Smooth muscle cell (in vitro differentiated cells): ENCODE results near the gene GZMA. TPM values are rescaled to one million over a fixed set of nuclear protein-coding genes. Genes with fewer than 3 reads are reported as not detected.

Source experiments
- DNase-seq: peaks from one replicate; lab custom pipeline; 2025; ENCODE audit not compliant: unreplicated experiment; lab: John Stamatoyannopoulos, UW
- H2AFZ ChIP-seq: fragments of 200-600 bp; sonication (generic); 2 replicates; pipeline ENCODE4 v1.6.0; 2016; ENCODE audit warnings: antibody characterized with exemption, low read depth, mild to moderate bottlenecking
- H3F3A ChIP-seq: fragments of 200-600 bp; sonication (generic); 2 replicates; pipeline ENCODE4 v1.6.0; 2017; ENCODE audit warnings: antibody characterized with exemption, low read depth
- H3K27ac ChIP-seq: fragments of 200-600 bp; sonication (generic); 2 replicates; pipeline ENCODE4 v1.5.1; 2016; ENCODE audit warnings: low read depth, mild to moderate bottlenecking
- H3K27me3 ChIP-seq: fragments of 200-600 bp; sonication (generic); 2 replicates; pipeline ENCODE4 v1.6.1; 2016; ENCODE audit warnings: low read depth, mild to moderate bottlenecking
- H3K36me3 ChIP-seq: fragments of 200-600 bp; sonication (generic); 2 replicates; pipeline ENCODE4 v1.5.1; 2016; ENCODE audit warnings: low read depth
- H3K4me1 ChIP-seq: fragments of 200-600 bp; sonication (generic); 2 replicates; pipeline ENCODE4 v1.5.1; 2016; ENCODE audit warnings: low read depth
- H3K4me2 ChIP-seq: fragments of 200-600 bp; sonication (generic); 2 replicates; pipeline ENCODE4 v1.6.0; 2016; ENCODE audit warnings: mild to moderate bottlenecking
- H3K4me3 ChIP-seq: fragments of 200-600 bp; sonication (generic); 2 replicates; pipeline ENCODE4 v1.5.1; 2016; ENCODE audit warnings: mild to moderate bottlenecking
- H3K79me2 ChIP-seq: fragments of 200-600 bp; sonication (generic); 2 replicates; pipeline ENCODE4 v1.6.0; 2016; ENCODE audit warnings: low read depth, mild to moderate bottlenecking
- H3K9ac ChIP-seq: fragments of 200-600 bp; sonication (generic); 2 replicates; pipeline ENCODE4 v1.6.0; 2016; ENCODE audit warnings: low read depth
- H3K9me3 ChIP-seq: fragments of 200-600 bp; sonication (generic); replicated peaks from 2 replicates; pipeline ENCODE4 v1.5.1; 2016; ENCODE audit warnings: low read depth
- H4K20me1 ChIP-seq: fragments of 200-600 bp; sonication (generic); 2 replicates; pipeline ENCODE4 v1.6.0; 2016; ENCODE audit warnings: low read depth
- WGBS: methylation state at CpG from one replicate; pipeline ENCODE4 v1.1.7; 2016; ENCODE audit warnings: low lambda C conversion rate; 5-methylcytosine and 5-hydroxymethylcytosine counted together
- polyA plus RNA-seq: library from polyadenylated mRNA; unstranded; fragments of >200 nt; fragmentation: Nextera tagmentation; extraction: Ambion mirVana; gene quantifications from 2 replicates; pipeline ENCODE4 v1.2.1, GENCODE V29; 2016
- total RNA-seq: library from RNA; depleted of rRNA; stranded (reverse); fragments of >200 nt; gene quantifications from 2 replicates; pipeline ENCODE4 v1.2.3, GENCODE V29; 2014
- TF ChIP-seq, protein P1 (sequence below): fragments of 200-600 bp; sonication (generic); IDR thresholded peaks from 2 replicates; pipeline ENCODE4 v1.5.1; 2017; ENCODE audit warnings: borderline replicate concordance, mild to moderate bottlenecking, antibody characterized with exemption; ENCODE audit not compliant: insufficient read depth, poor library complexity, severe bottlenecking

GZMA gene
- total and polyA plus RNA-seq, 2 experiments from 2014 or later, result 0.42 TPM; not detected in 1

DNA sequence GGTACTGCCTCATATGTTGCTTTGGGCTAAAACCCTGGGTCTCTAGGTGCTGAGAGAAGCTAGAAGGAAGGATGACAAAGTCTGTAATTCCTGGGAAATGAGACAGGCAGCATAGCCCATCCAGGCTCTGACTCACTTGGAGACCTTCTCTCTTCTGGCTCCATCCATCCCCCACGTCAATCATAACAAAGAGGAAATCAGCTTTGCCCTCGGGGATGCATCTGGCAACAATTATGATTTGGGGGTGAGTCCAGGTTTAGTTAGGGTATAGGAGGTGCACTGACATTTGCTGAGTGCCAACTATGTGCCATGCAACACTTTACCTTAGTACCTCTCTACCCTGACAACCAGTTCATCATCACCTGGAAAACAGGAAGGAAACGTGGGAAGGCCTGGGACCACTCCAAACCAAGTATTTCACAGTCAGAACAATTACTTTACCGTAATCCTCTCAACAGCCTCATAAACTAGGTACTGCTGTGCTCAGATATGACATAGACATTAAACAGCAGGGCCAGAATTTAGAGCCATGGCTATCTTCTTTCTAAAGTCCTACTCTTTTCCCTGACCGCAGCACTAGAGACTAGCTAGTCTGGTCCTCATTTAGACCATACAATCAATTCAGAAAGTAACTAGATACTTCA is 39.1 kb upstream of the GZMA start:
- no peaks in the 10 kb centered on the region for H3K36me3 ChIP-seq
- no peak overlapping the region for H3K4me2 ChIP-seq
- no peaks in the 10 kb centered on the region for H3K4me1 ChIP-seq
- H3F3A ChIP-seq, result no peaks in the 10 kb centered on the region
- H3K9ac ChIP-seq, result no peak overlapping the region
- WGBS, result 64% methylated on average over 5 of the region's 5 CpGs
- TF ChIP-seq, protein P1, sequence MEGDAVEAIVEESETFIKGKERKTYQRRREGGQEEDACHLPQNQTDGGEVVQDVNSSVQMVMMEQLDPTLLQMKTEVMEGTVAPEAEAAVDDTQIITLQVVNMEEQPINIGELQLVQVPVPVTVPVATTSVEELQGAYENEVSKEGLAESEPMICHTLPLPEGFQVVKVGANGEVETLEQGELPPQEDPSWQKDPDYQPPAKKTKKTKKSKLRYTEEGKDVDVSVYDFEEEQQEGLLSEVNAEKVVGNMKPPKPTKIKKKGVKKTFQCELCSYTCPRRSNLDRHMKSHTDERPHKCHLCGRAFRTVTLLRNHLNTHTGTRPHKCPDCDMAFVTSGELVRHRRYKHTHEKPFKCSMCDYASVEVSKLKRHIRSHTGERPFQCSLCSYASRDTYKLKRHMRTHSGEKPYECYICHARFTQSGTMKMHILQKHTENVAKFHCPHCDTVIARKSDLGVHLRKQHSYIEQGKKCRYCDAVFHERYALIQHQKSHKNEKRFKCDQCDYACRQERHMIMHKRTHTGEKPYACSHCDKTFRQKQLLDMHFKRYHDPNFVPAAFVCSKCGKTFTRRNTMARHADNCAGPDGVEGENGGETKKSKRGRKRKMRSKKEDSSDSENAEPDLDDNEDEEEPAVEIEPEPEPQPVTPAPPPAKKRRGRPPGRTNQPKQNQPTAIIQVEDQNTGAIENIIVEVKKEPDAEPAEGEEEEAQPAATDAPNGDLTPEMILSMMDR, result no peak
- no peaks in the 10 kb centered on the region for H3K9me3 ChIP-seq
- no peaks in the 10 kb centered on the region for H3K79me2 ChIP-seq
- no peak for DNase-seq
- no peaks in the 10 kb centered on the region for H4K20me1 ChIP-seq
- no peak overlapping the region for H3K4me3 ChIP-seq
- no peak overlapping the region for H2AFZ ChIP-seq
- no peak overlapping the region for H3K27ac ChIP-seq
- no peaks in the 10 kb centered on the region for H3K27me3 ChIP-seq

DNA sequence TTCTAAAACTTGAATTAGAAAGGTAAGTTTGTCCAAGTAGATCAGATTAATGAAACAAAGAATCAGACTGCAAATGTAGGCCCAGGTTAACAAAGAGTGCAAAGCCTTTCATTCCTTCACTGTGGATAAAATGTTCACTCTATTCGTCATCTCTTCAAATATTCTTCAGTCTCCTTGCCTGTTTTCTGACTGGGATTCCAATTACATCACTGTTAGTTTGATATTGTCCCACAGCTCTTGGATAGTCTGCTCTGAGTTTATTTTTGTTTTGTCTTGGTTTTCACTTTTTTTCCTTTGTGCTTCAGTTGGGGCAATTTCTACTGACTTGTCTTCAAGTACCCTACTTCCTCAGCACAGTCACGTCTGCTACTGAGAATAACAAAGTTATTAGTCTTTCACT is 38.5 kb upstream of the GZMA start:
- Histone ChIP-seq H3K4me3 (no peak overlapping the region), H3K9me3 (no peaks in the 10 kb centered on the region), H3K79me2 (no peaks in the 10 kb centered on the region), H3F3A (no peaks in the 10 kb centered on the region), H3K4me1 (no peaks in the 10 kb centered on the region), H4K20me1 (no peaks in the 10 kb centered on the region), H3K4me2 (no peak overlapping the region), H3K27ac (no peak overlapping the region), H3K9ac (no peak overlapping the region), H2AFZ (no peak overlapping the region), H3K36me3 (no peaks in the 10 kb centered on the region), H3K27me3 (no peaks in the 10 kb centered on the region)
- TF ChIP-seq, protein P1, result no peak
- 69% methylated on average over 2 of the region's 2 CpGs for WGBS
- no peak for DNase-seq

DNA sequence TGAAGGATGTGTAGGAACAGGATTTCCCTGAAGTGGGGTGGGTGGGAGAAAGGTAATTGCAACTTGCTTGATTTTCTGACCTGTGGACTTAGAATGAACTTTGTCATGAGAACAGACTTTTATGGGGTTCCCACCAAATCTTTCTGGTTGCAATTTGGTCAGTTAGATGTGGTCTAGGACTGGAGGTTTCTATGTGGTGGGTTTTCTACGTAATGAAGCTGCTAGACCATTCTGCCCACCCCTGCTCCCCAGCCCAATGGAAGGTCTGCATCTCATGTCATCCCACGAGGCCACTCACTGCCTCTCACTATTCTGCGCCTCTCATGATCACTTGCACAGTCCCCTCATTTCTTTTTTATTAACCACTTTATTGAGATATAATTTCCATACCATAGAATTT is 37.9 kb upstream of the GZMA start:
- no peaks in the 10 kb centered on the region for H3K27me3 ChIP-seq
- DNase-seq, result no peak
- no peaks in the 10 kb centered on the region for H3K79me2 ChIP-seq
- H3K4me1 ChIP-seq, result no peaks in the 10 kb centered on the region
- no peak overlapping the region for H3K9ac ChIP-seq
- H2AFZ ChIP-seq, result no peak overlapping the region
- no peaks in the 10 kb centered on the region for H3K36me3 ChIP-seq
- no peaks in the 10 kb centered on the region for H3K9me3 ChIP-seq
- no peak overlapping the region for H3K27ac ChIP-seq
- no peak overlapping the region for H3K4me3 ChIP-seq
- TF ChIP-seq, protein P1, result no peak
- H3K4me2 ChIP-seq, result no peak overlapping the region
- no peaks in the 10 kb centered on the region for H3F3A ChIP-seq
- 89% methylated on average over 3 of the region's 3 CpGs for WGBS
- no peaks in the 10 kb centered on the region for H4K20me1 ChIP-seq

DNA sequence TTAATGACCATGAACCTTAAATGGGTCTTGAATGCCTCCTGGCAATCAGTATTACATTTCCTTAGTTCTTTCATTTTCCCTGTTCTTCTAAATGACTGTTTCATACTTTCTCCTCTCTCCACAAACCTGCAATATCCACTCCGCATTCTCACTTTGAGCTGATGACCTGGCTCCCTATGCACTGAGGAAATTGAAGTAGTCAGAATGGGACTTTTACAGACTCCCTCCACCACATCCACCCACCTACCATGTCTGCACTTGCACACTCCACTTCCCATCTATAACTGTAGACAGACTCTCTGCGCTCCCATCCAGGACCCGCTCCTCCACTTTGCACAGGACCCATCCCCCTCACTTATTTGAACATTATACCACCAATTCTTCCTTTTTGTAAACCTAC is 36.2 kb upstream of the GZMA start:
- Histone ChIP-seq H3K4me1 (no peaks in the 10 kb centered on the region), H3K27me3 (no peaks in the 10 kb centered on the region), H3K9me3 (no peaks in the 10 kb centered on the region), H3K4me2 (no peak overlapping the region), H3K79me2 (no peaks in the 10 kb centered on the region), H3K4me3 (no peak overlapping the region), H2AFZ (no peak overlapping the region), H3F3A (no peaks in the 10 kb centered on the region), H4K20me1 (no peaks in the 10 kb centered on the region), H3K9ac (no peak overlapping the region), H3K36me3 (no peaks in the 10 kb centered on the region), H3K27ac (no peak overlapping the region)
- 91% methylated on average over 3 of the region's 3 CpGs for WGBS
- TF ChIP-seq, protein P1, result no peak
- DNase-seq, result no peak
